Loucy (cell line): ENCODE measurements around the gene MVD.

Experiments used
- H2AFZ ChIP-seq: fragments of 200-600 bp; sonication (generic); 2 replicates; pipeline ENCODE4 v1.6.0; 2016; ENCODE audit warnings: antibody characterized with exemption, mild to moderate bottlenecking, low read length, moderate library complexity
- H3F3A ChIP-seq: fragments of 200-600 bp; 2 replicates; pipeline ENCODE4 v1.6.0; 2016; ENCODE audit warnings: antibody characterized with exemption, low read depth, mild to moderate bottlenecking
- H3K27me3 ChIP-seq: fragments of 200-600 bp; sonication (generic); 2 replicates; pipeline ENCODE4 v1.6.1; 2014; ENCODE audit warnings: low read length, mild to moderate bottlenecking; ENCODE audit not compliant: insufficient read depth, poor library complexity, severe bottlenecking
- H3K36me3 ChIP-seq: fragments of 200-600 bp; sonication (generic); 2 replicates; pipeline ENCODE4 v1.6.1; 2016; ENCODE audit warnings: low read length; ENCODE audit not compliant: insufficient read depth
- H3K4me1 ChIP-seq: fragments of 200-600 bp; sonication (generic); 2 replicates; pipeline ENCODE4 v1.5.1; 2014; ENCODE audit warnings: low read length, mild to moderate bottlenecking; ENCODE audit not compliant: insufficient read depth, poor library complexity, severe bottlenecking
- H3K4me2 ChIP-seq: fragments of 200-600 bp; sonication (generic); 2 replicates; pipeline ENCODE4 v1.6.0; 2014; ENCODE audit warnings: antibody characterized with exemption, low read length, low read depth, mild to moderate bottlenecking; ENCODE audit not compliant: poor library complexity, severe bottlenecking
- H3K4me3 ChIP-seq: fragments of 200-600 bp; sonication (generic); 2 replicates; pipeline ENCODE4 v1.5.1; 2014; ENCODE audit warnings: low read length, mild to moderate bottlenecking, mixed read lengths; ENCODE audit not compliant: poor library complexity, severe bottlenecking
- H3K79me2 ChIP-seq: fragments of 200-600 bp; sonication (generic); 2 replicates; pipeline ENCODE4 v1.6.1; 2014; ENCODE audit warnings: low read length; ENCODE audit not compliant: insufficient read depth
- H3K9ac ChIP-seq: fragments of 200-600 bp; sonication (generic); 2 replicates; pipeline ENCODE4 v1.6.0; 2014; ENCODE audit warnings: mild to moderate bottlenecking, low read depth, low read length, moderate library complexity; ENCODE audit not compliant: poor library complexity, severe bottlenecking
- H3K9me2 ChIP-seq: fragments of 200-600 bp; sonication (generic); replicated peaks from 2 replicates; pipeline ENCODE4 v1.6.1; 2016; ENCODE audit warnings: low read depth, low read length, mixed read lengths
- H3K9me3 ChIP-seq: fragments of 200-600 bp; sonication (generic); 2 replicates; pipeline ENCODE4 v1.6.1; 2014; ENCODE audit warnings: mild to moderate bottlenecking, antibody characterized with exemption, low read length, low read depth; ENCODE audit not compliant: insufficient read depth
- H4K20me1 ChIP-seq: fragments of 200-600 bp; sonication (generic); 2 replicates; pipeline ENCODE4 v1.6.0; 2014; ENCODE audit warnings: antibody characterized with exemption, low read length, mild to moderate bottlenecking; ENCODE audit not compliant: insufficient read depth, poor library complexity, severe bottlenecking
- CTCF ChIP-seq: fragments of 200-600 bp; sonication (generic); conservative IDR thresholded peaks from 2 replicates; pipeline ENCODE4 v1.5.1; 2014; ENCODE audit warnings: mild to moderate bottlenecking, antibody characterized with exemption, low read length
- EZH2phosphoT487 ChIP-seq: fragments of 200-600 bp; IDR thresholded peaks from 2 replicates; pipeline ENCODE4 v1.6.1; 2018; ENCODE audit warnings: antibody characterized with exemption, mild to moderate bottlenecking, moderate library complexity, borderline replicate concordance

MVD gene

GRCh38 chr16:88681084-88681680 lies 18.3 kb upstream of the MVD start:
- H3K4me2 ChIP-seq: no peak overlapping the region

GRCh38 chr16:88680554-88681083 lies 17.7 kb upstream of the MVD start:
- Histone ChIP-seq H3K27me3 (no peaks in the 10 kb centered on the region), H3K4me3 (no peak overlapping the region), H3K36me3 (no peaks in the 10 kb centered on the region), H3K9me2 (no peaks in the 10 kb centered on the region), H3K4me1 (peaks cover 3% of the 10 kb centered on the region), H3F3A (no peaks in the 10 kb centered on the region), H4K20me1 (no peaks in the 10 kb centered on the region), H3K79me2 (no peaks in the 10 kb centered on the region), H3K9me3 (no peaks in the 10 kb centered on the region), H3K9ac (no peak overlapping the region), H3K4me2 (no peak overlapping the region), H2AFZ (no peak overlapping the region)
- TF ChIP-seq EZH2phosphoT487 (no peak), CTCF (no peak)

More at GRCh38 chr16:88681084-88681680, 18.3 kb upstream of the MVD start:
- Histone ChIP-seq H3F3A (no peaks in the 10 kb centered on the region), H4K20me1 (no peaks in the 10 kb centered on the region), H3K27me3 (no peaks in the 10 kb centered on the region), H3K9me3 (no peaks in the 10 kb centered on the region), H3K36me3 (no peaks in the 10 kb centered on the region), H3K4me1 (peaks cover 6% of the 10 kb centered on the region), H3K79me2 (no peaks in the 10 kb centered on the region), H3K9me2 (no peaks in the 10 kb centered on the region), H3K4me3 (no peak overlapping the region), H2AFZ (no peak overlapping the region), H3K9ac (no peak overlapping the region)
- TF ChIP-seq EZH2phosphoT487 (no peak), CTCF (peak; percentile 39)

GRCh38 chr16:88678224-88678979 lies 15.5 kb upstream of the MVD start:
- Histone ChIP-seq H3K27me3 (no peaks in the 10 kb centered on the region), H3K4me3 (no peak overlapping the region), H3K79me2 (no peaks in the 10 kb centered on the region), H3F3A (no peaks in the 10 kb centered on the region), H3K4me2 (no peak overlapping the region), H4K20me1 (no peaks in the 10 kb centered on the region), H3K9ac (no peak overlapping the region), H3K4me1 (no peaks in the 10 kb centered on the region), H3K36me3 (no peaks in the 10 kb centered on the region), H2AFZ (no peak overlapping the region), H3K9me2 (no peaks in the 10 kb centered on the region), H3K9me3 (no peaks in the 10 kb centered on the region)
- TF ChIP-seq EZH2phosphoT487 (no peak), CTCF (no peak)
